GM12801 (cell line): ENCODE data around the gene EPB41L4A.

Experiments
- TF ChIP-seq, protein P1 (sequence below): IDR thresholded peaks from one replicate; pipeline ENCODE4 v1.5.1; 2011; ENCODE audit warnings: control low read depth; ENCODE audit not compliant: insufficient read length; ENCODE audit errors: extremely low read depth

EPB41L4A gene

GRCh38 chr5:112294126-112294525 is 125.0 kb downstream of the EPB41L4A start:
- TF ChIP-seq, protein P1, sequence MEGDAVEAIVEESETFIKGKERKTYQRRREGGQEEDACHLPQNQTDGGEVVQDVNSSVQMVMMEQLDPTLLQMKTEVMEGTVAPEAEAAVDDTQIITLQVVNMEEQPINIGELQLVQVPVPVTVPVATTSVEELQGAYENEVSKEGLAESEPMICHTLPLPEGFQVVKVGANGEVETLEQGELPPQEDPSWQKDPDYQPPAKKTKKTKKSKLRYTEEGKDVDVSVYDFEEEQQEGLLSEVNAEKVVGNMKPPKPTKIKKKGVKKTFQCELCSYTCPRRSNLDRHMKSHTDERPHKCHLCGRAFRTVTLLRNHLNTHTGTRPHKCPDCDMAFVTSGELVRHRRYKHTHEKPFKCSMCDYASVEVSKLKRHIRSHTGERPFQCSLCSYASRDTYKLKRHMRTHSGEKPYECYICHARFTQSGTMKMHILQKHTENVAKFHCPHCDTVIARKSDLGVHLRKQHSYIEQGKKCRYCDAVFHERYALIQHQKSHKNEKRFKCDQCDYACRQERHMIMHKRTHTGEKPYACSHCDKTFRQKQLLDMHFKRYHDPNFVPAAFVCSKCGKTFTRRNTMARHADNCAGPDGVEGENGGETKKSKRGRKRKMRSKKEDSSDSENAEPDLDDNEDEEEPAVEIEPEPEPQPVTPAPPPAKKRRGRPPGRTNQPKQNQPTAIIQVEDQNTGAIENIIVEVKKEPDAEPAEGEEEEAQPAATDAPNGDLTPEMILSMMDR: no peak

DNA sequence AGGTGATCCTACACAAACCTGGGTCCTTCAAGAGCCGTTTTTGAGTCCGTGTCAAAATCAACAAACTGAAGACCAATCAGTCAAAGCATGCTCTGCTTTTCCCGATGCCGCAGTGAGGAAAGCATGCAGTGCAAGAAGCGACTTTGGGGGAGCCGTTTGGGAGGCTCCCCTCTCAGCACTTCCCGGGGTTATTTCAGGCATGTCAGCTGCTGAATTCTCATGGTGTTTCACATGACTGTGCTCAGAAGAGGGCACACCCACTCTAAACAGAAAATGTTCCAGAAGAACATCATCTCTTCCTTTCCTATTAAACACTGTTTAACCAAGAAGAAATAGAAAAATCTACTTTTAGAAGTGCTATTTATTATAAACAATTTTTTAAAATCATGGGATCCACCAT is 125.5 kb downstream of the EPB41L4A start:
- TF ChIP-seq, protein P1: no peak

DNA sequence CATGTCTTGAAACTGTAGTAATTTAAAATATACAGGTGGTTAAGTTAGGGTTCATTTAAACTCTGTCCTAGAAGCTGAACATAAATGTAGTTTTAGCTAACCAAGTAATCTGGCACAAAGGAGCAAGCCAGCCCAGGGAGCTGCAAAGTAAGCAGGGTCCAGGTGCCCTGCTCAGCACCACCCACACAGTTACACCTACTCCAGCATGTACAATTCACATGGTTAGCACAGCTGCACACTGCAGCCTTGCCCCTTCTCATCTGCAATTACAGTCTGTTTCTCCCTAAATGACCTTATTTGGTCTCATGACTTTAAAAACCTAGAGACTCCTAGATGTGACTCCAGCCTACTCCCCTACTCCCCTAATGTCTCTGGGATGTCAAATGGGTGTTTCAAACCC is 128.4 kb downstream of the EPB41L4A start:
- TF ChIP-seq, protein P1: no peak

DNA sequence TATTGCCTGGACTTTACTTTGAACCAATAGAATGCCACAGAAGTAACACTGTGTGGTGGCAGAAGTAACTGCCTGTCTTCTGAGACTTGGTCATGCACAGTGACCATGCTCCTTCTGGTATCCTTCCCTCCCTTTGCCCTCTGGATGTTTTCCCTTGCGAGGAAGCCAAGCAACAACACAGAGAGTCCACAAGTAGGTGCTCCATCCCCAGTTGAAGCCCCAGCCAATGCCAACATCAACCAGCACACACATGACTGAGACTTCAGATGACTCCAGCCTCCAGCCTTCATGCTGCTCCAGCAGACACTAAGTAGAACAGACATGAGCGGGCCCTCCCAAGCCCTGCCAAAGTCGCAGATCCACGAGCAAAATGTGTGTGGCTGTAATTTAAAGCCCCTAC is 129.6 kb downstream of the EPB41L4A start:
- TF ChIP-seq, protein P1: no peak

DNA sequence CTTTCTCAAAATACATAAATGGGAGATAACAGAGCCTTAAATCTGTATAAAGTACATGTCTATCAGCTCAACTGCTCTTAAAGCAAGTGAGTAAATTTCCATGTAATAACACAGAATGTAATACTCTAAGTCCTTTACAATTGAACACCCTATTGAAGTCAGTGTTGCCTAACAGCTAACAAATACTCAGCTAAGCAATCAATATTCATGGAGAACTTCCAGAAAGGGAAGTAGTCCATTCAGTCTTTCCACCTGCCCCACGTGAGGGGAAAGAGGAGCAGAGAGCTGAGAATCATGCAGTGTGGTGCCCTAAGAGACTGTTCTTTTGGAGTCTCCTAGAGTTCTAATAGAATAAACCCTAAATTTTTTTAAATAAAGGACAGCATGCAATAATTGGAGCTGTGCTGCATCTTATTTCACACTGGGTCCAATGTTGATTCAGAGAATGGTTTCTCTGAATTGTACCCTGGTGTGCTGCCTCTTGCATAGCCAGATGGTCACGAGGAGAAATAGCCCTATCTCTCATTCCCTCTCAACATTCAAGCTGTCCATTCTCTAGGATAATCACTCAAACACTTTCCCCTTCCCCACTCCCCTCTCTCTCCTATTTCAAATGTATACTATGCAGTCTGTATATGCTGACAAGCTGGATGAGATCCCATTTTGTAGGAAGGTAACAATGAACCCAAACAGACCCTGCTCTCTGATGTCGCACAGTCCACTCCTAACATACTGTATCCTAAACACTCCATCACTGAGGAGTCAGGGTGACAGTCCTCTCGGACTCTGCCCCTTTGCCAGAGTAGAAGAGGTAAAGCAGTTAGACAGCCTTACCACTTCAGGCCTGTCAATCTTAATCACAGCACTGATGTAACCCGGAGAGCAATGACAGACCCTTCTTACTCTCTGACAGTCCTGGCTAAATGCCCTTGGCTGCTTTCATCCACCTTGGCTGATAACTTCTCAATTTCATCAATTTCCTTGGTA is 134.8 kb downstream of the EPB41L4A start:
- TF ChIP-seq, protein P1: no peak

- TF ChIP-seq, protein P1: no peak
Observed at GRCh38 chr5:112283034-112283582, 136.0 kb downstream of the EPB41L4A start.

DNA sequence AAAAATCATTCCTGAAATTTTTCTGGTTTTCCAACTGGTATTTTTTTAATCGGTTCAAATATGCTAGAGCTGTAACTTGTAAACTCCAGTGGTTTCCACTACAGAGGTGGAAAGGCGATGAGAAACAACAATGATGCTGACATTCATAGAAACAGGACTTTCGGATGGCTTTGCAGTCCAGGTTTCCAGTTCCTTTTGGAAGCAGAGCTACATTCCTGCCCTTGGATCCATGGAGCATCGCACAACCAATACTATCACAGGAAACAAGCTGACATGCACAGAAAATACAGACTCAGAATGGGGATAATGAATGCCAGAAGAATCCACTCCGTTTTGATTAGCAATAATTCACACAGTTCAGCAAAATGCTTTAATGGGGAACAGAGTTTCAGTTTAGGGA is 140.0 kb downstream of the EPB41L4A start:
- TF ChIP-seq, protein P1: no peak
